HG03342 (cell line): ENCODE results near the gene GAB3.

Experiments used
- ATAC-seq: cut with Tn5 transposase; IDR thresholded peaks from one replicate; pipeline ENCODE4 v1.9.1; 2021; ENCODE audit warnings: mild to moderate bottlenecking, moderate library complexity; ENCODE audit not compliant: unreplicated experiment

GAB3 gene

GRCh38 chrX:154750301-154751202 is at the start of gene GAB3:
TSS of gene GAB3 (minus strand) at chrX:154751077. CDS start at chrX:154751025, 52 bp downstream.
- no peak for ATAC-seq

- no peak for ATAC-seq
These were observed 48.9 kb upstream of the GAB3 start for GRCh38 chrX:154799556-154800348.

- ATAC-seq, result no peak
These were observed 46.1 kb upstream of the GAB3 start for GRCh38 chrX:154797006-154797405.

- ATAC-seq, result no peak
These were observed 44.1 kb upstream of the GAB3 start for GRCh38 chrX:154795016-154795415.

GRCh38 chrX:154793084-154793795 is 42.4 kb upstream of the GAB3 start:
- no peak for ATAC-seq

- no peak for ATAC-seq
These were observed 41.1 kb upstream of the GAB3 start for GRCh38 chrX:154791939-154792338.

GRCh38 chrX:154791467-154791866 is 40.6 kb upstream of the GAB3 start:
- no peak for ATAC-seq

- ATAC-seq, result no peak
These were observed 34.8 kb upstream of the GAB3 start for GRCh38 chrX:154785716-154786115.

GRCh38 chrX:154784149-154784995 is 33.5 kb upstream of the GAB3 start:
- no peak for ATAC-seq

- ATAC-seq, result no peak
These were observed 30.1 kb upstream of the GAB3 start for GRCh38 chrX:154780968-154781367.

- no peak for ATAC-seq
These were observed 28.4 kb upstream of the GAB3 start for GRCh38 chrX:154779261-154779660.

GRCh38 chrX:154776753-154777152 is 25.9 kb upstream of the GAB3 start:
- ATAC-seq, result no peak

GRCh38 chrX:154775419-154776349 is 24.8 kb upstream of the GAB3 start:
- ATAC-seq, result no peak

- no peak for ATAC-seq
These were observed 23.7 kb upstream of the GAB3 start for GRCh38 chrX:154774622-154775021.

- ATAC-seq, result peak; percentile 84
These were observed 11.8 kb upstream of the GAB3 start, which contains the start of gene DKC1 for GRCh38 chrX:154762537-154763296. TSS of gene DKC1 (plus strand) at chrX:154762864. CDS start at chrX:154762966, 102 bp downstream.

- no peak for ATAC-seq
These were observed 11.2 kb upstream of the GAB3 start for GRCh38 chrX:154761977-154762536.

- ATAC-seq, result no peak
These were observed 7.8 kb upstream of the GAB3 start for GRCh38 chrX:154758696-154759095.

- no peak for ATAC-seq
These were observed 893 bp upstream of the GAB3 start for GRCh38 chrX:154751669-154752271.
